DMS79 (cell line): ENCODE measurements around the gene SUSD3.
"Not testable (repeated sequence)": the region's sequence is repeated elsewhere in the genome, so short reads cannot be mapped to it uniquely, and the experiment has no call there.

Source experiments
- DNase-seq: peaks from one replicate; lab custom pipeline; 2025; lab: John Stamatoyannopoulos, UW

SUSD3 gene

GRCh38 chr9:93112116-93112863 lies 53.8 kb downstream of the SUSD3 start:
- no peak for DNase-seq

GRCh38 chr9:93112864-93113389 lies 54.4 kb downstream of the SUSD3 start:
- no peak for DNase-seq

GRCh38 chr9:93114169-93114983 lies 55.9 kb downstream of the SUSD3 start:
- DNase-seq, result no peak

- no peak for DNase-seq
Measured at GRCh38 chr9:93114984-93115335, 56.5 kb downstream of the SUSD3 start.

- no peak for DNase-seq
Measured at GRCh38 chr9:93115486-93116071, 57.1 kb downstream of the SUSD3 start.

- DNase-seq, result no peak
Measured at GRCh38 chr9:93116072-93116961, 57.8 kb downstream of the SUSD3 start.

- DNase-seq, result not testable (repeated sequence)
Measured at GRCh38 chr9:93117521-93117920, 59.0 kb downstream of the SUSD3 start.

GRCh38 chr9:93117924-93118862 lies 59.7 kb downstream of the SUSD3 start:
- DNase-seq, result no peak

GRCh38 chr9:93118863-93119702 lies 60.6 kb downstream of the SUSD3 start:
- DNase-seq, result no peak

- no peak for DNase-seq
Measured at GRCh38 chr9:93119703-93119952, 61.1 kb downstream of the SUSD3 start.

- no peak for DNase-seq
Measured at GRCh38 chr9:93119953-93120845, 61.7 kb downstream of the SUSD3 start.

- no peak for DNase-seq
Measured at GRCh38 chr9:93120846-93121315, 62.4 kb downstream of the SUSD3 start.

GRCh38 chr9:93121316-93122241 lies 63.1 kb downstream of the SUSD3 start:
- no peak for DNase-seq

GRCh38 chr9:93122721-93123221 lies 64.3 kb downstream of the SUSD3 start:
- no peak for DNase-seq

GRCh38 chr9:93123561-93124283 lies 65.2 kb downstream of the SUSD3 start:
- no peak for DNase-seq

- no peak for DNase-seq
Measured at GRCh38 chr9:93124793-93125192, 66.3 kb downstream of the SUSD3 start.
